Heart right ventricle (tissue), 16 donors: ENCODE results near the gene RBPMS2. TPM values are rescaled to one million over a fixed set of nuclear protein-coding genes. Genes with fewer than 3 reads are reported as not detected.

Experiments
- ATAC-seq, 8 donors: fragments of 200-7000 bp; cut with Tn5 transposase; one replicate each; pipeline ENCODE4 v1.9.1; 2020; ENCODE audit warnings: mild to moderate bottlenecking in 8 of 8, moderate library complexity in 8 of 8, moderate number of reproducible peaks in 1 of 8
- DNase-seq, 2 donors: peaks; one replicate each; pipeline ENCODE4 v3.0.0-alpha.2; 2020
- H3K27ac ChIP-seq, 10 donors: fragments of 200-600 bp; sonication (generic) in 2 of 10; one replicate each; pipeline versions ENCODE4 v1.5.0 to v1.8.0; 2020 to 2022; ENCODE audit warnings: mild to moderate bottlenecking in 3 of 10
- H3K27me3 ChIP-seq, 7 donors: fragments of 200-600 bp; one replicate each; pipeline ENCODE4 v1.8.0; 2021 to 2022; ENCODE audit warnings: mild to moderate bottlenecking in 2 of 7
- H3K36me3 ChIP-seq, 9 donors: fragments of 200-600 bp; sonication (generic) in 1 of 9; one replicate each; pipeline versions ENCODE4 v1.5.0 to v1.8.0; 2020 to 2022; ENCODE audit warnings: mild to moderate bottlenecking in 2 of 9
- H3K4me1 ChIP-seq, 9 donors: fragments of 200-600 bp; sonication (generic) in 1 of 9; one replicate each; pipeline versions ENCODE4 v1.5.0 to v1.8.0; 2020 to 2022; ENCODE audit warnings: mild to moderate bottlenecking in 4 of 9
- H3K4me3 ChIP-seq, 10 donors: fragments of 200-600 bp; sonication (generic) in 2 of 10; one replicate each; pipeline versions ENCODE4 v1.5.0 to v1.8.0; 2020 to 2022; ENCODE audit warnings: mild to moderate bottlenecking in 7 of 10, moderate library complexity in 2 of 10
- H3K9me3 ChIP-seq, 11 donors: fragments of 200-600 bp in 10 of 11; sonication (generic) in 2 of 11; one replicate each; pipeline versions ENCODE4 v1.5.0 to v1.8.0; 2013 to 2022; ENCODE audit warnings: mild to moderate bottlenecking in 2 of 11, control low read depth in 1 of 11, moderate library complexity in 1 of 11
- WGBS, 2 donors: extraction: QIAGEN DNeasy Blood & Tissue Kit; methylation state at CpG; one replicate each; pipeline ENCODE4 v1.1.7; 2013; ENCODE audit warnings: inconsistent platforms in 1 of 2; 5-methylcytosine and 5-hydroxymethylcytosine counted together
- intact Hi-C, 10 donors: fragments of 100-400 bp; cut with DNase I; formaldehyde crosslinking; loops; one replicate each; pipeline versions ENCODE4 v1.11.1 to v1.14.2; 2022
- polyA plus RNA-seq, 2 donors: library from polyadenylated mRNA; stranded (reverse); fragments of 200-250 nt; gene quantifications; one replicate each; pipeline ENCODE4 v1.2.3, GENCODE V29; 2013
- total RNA-seq, 10 donors: library from RNA; stranded (reverse); fragmentation: NEBNext Ultra II Directional in 3 of 10; extraction: Animal tissue kit (Norgen Biotek cat#: 25700) in 3 of 10; gene quantifications; one replicate each; pipeline versions ENCODE4 v1.2.1 to v1.2.4, GENCODE V29; 2021 to 2023
- TF ChIP-seq, protein P1 (sequence below), 9 donors: fragments of 200-600 bp; sonication (generic) in 2 of 9; IDR thresholded peaks; one replicate each; pipeline versions ENCODE4 v1.5.0 to v1.8.0; 2021 to 2022; ENCODE audit warnings: antibody characterized with exemption in 9 of 9, mild to moderate bottlenecking in 5 of 9, moderate library complexity in 1 of 9
- donor health status: Arrhythmogenic right ventricular cardiomyopathy.
- donor health status: ischemic (EF 13 %, LVEDD 7.1; RV severe dilation, severe dysfunction).
- donor health status: healthy with polysubstance abuse.
- donor health status: DM: no; HTN: yes; CAD: no.
- donor health status: DM: no; HTN: no; CAD: no.
- donor health status: ischemic (EF 25% LVEDD 6.9; RV normal size, moderate dysfunction).
- donor health status: ischemic (EF 25% LVEDD 5.7; RV mildly dilated, moderate dysfunction).
- donor health status: healthy.
- donor health status: DM: yes; HTN: yes; CAD: no.
- donor health status: Ischemic cardiomyopathy.
- donor health status: ischemic (EF 35%, LVEDD 5.7; RV mildly dilated, moderate dysfunction).
- donor health status: nonischemic (EF 11% LVEDD 7.7; RV severe dilation, severe dysfunction).
- donor health status: DM: yes; HTN: yes; CAD: no.
- donor health status: PGD.
- donor health status: ischemic (EF 29% LVEDD 5.4; RV normal size, mild dysfunction).
- donor health status: nonischemic (EF 23%, LVEDD 6.1; RV moderate dilation, normal function).

Gene RBPMS2
- total and polyA plus RNA-seq, 12 donors, result 177 to 310 (median 213) TPM

DNA sequence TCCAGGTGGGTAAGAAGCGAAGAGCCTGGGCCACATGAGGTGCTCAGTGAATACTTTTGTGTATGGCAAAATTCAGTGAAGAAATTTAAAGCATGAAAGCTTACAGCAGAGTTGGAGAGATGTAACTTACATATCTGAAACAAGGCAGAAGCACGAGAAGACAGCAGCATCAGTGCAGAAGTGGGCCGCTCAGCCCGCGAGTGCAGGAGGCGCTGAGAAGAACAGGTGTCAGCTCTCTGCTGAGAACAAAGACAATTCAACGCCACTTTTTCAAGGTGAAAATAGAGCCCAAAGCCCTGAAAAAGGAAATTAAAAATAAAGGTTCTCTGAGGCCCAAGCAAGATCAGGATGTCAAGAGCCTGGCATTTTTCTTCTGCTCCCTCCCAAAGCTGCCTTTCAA, 58.3 kb downstream of the RBPMS2 start:
- peak overlapping the region; percentile 83 to 97 (median 89) for H3K27ac ChIP-seq
- WGBS, 2 donors, result 85 to 91% methylated on average over 7 of the region's 7 CpGs
- H3K27me3 ChIP-seq, result no peaks in the 10 kb centered on the region
- peaks cover 0 to 47% (median 0%) of the 10 kb centered on the region in 9 donors for H3K36me3 ChIP-seq
- H3K4me1 ChIP-seq, result peaks cover 15 to 43% (median 29%) of the 10 kb centered on the region in 9 donors
- ATAC-seq (no peak), DNase-seq (no peak)
- TF ChIP-seq, protein P1, sequence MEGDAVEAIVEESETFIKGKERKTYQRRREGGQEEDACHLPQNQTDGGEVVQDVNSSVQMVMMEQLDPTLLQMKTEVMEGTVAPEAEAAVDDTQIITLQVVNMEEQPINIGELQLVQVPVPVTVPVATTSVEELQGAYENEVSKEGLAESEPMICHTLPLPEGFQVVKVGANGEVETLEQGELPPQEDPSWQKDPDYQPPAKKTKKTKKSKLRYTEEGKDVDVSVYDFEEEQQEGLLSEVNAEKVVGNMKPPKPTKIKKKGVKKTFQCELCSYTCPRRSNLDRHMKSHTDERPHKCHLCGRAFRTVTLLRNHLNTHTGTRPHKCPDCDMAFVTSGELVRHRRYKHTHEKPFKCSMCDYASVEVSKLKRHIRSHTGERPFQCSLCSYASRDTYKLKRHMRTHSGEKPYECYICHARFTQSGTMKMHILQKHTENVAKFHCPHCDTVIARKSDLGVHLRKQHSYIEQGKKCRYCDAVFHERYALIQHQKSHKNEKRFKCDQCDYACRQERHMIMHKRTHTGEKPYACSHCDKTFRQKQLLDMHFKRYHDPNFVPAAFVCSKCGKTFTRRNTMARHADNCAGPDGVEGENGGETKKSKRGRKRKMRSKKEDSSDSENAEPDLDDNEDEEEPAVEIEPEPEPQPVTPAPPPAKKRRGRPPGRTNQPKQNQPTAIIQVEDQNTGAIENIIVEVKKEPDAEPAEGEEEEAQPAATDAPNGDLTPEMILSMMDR (IDR thresholded peaks at IDR 0.05), result no peak
- no peak overlapping the region for H3K4me3 ChIP-seq
- intact Hi-C loops, result loop anchor here in 1 of 10 donors (2.0 kb wide), 1 partner anchor 14 kb away; no protein-coding TSS in a partner anchor
- no peaks in the 10 kb centered on the region for H3K9me3 ChIP-seq

DNA sequence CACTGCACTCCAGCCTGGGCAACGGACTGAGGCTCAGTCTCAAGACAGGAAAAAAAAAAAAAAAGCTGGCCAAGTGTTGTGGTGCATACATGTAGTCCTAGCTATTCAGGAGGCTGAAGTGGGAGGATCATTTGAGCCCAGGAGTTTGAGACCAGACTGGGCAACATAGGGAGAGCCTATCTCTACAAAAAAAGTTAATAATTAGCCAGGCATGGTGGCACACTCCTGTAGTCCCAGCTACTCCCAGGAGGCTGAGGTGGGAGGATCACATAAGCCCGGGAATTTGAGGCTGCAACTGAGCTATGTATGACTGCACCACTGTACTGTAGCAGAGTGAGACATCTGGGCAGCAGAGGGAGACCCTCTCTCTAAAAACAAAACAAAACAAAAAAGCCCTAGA, 58.9 kb downstream of the RBPMS2 start:
- no peak for DNase-seq
- ATAC-seq, result no peak
- Histone ChIP-seq H3K36me3 (peaks cover 0 to 51% (median 0%) of the 10 kb centered on the region in 9 donors), H3K27ac (peak overlapping the region in 9 of 10 donors; percentile 83 to 97 (median 90)), H3K9me3 (no peaks in the 10 kb centered on the region), H3K27me3 (no peaks in the 10 kb centered on the region), H3K4me1 (peaks cover 15 to 43% (median 29%) of the 10 kb centered on the region in 9 donors), H3K4me3 (no peak overlapping the region)
- 89 to 90% methylated on average over 2 of the region's 2 CpGs for WGBS, 2 donors
- TF ChIP-seq, protein P1 (IDR thresholded peaks at IDR 0.05), result no peak
- intact Hi-C loops, result loop anchor here in 1 of 10 donors (2.0 kb wide), 1 partner anchor 14 kb away; no protein-coding TSS in a partner anchor

DNA sequence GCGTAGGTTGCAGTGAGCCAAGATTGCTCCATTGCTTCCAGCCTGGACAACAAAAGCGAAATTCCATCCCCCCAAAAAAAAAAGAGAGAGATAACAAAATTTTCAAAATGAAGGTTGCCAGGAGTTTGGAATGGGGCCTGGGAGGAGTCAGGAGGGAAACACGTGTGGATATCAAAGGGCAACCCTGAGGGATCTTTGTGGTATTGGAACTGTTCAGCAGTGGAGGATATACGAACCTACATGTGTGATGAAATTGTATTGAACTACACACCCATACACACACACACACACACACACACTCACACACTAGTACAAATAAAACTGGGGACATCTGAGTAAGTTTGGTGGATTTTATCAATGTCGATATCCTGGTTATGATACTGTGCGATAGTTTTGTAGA, 61.8 kb downstream of the RBPMS2 start:
- TF ChIP-seq, protein P1 (IDR thresholded peaks at IDR 0.05), result no peak
- no peaks in the 10 kb centered on the region for H3K27me3 ChIP-seq
- DNase-seq, result no peak
- no peaks in the 10 kb centered on the region for H3K9me3 ChIP-seq
- intact Hi-C loops, result no loop called here
- peaks cover 8 to 20% (median 14%) of the 10 kb centered on the region in 9 donors for H3K4me1 ChIP-seq
- peaks cover 0 to 67% (median 0%) of the 10 kb centered on the region in 9 donors for H3K36me3 ChIP-seq
- no peak overlapping the region for H3K4me3 ChIP-seq
- no peak for ATAC-seq
- no peak overlapping the region for H3K27ac ChIP-seq
- 84 to 86% methylated on average over 6 of the region's 6 CpGs for WGBS, 2 donors

DNA sequence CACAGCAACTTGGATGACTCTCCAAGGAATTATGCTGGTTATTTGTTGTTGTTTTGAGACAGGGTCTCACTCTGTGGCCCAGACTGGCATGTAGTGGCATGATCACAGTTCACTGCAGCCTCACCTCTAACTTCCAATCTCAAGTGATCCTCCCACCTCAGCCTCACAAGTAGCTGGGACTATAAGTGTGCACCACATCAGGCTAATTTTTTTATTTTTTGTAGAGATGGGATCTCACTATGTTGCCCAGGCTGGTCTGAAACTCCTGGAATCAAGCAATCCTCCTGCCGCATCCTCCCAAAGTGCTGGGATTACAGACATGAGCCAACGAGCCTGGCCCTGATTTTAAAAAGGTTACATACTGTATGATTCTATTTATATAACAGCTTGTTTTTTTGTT, 63.0 kb downstream of the RBPMS2 start:
- intact Hi-C loops, result no loop called here
- TF ChIP-seq, protein P1 (IDR thresholded peaks at IDR 0.05), result no peak
- Histone ChIP-seq H3K4me1 (peaks cover 0 to 9% (median 4%) of the 10 kb centered on the region in 9 donors), H3K27me3 (no peaks in the 10 kb centered on the region), H3K4me3 (no peak overlapping the region), H3K36me3 (peaks cover 0 to 66% (median 0%) of the 10 kb centered on the region in 9 donors), H3K9me3 (no peaks in the 10 kb centered on the region), H3K27ac (no peak overlapping the region)
- ATAC-seq (no peak), DNase-seq (no peak)
- WGBS, 2 donors, result 71% methylated on average over 2 of the region's 2 CpGs
